GM13977 (cell line): ENCODE data around the gene SLIT3.

ENCODE experiments used
- DNase-seq: peaks from one replicate; pipeline ENCODE4 v3.0.0; 2012; ENCODE audit warnings: low spot score
- in situ Hi-C: fragments of 300-500 bp; cut with MboI; formaldehyde crosslinking; loops from one replicate; pipeline ENCODE4 v1.12.0; 2022; ENCODE audit warnings: low sequenced_read_pairs, low pct_unique_long_range_greater_than_20kb, mixed read lengths, inconsistent platforms; ENCODE audit not compliant: unreplicated experiment
- TF ChIP-seq, protein P1 (sequence below): IDR thresholded peaks from 2 replicates; pipeline ENCODE4 v1.5.1; 2012; ENCODE audit warnings: mild to moderate bottlenecking, control low read depth; ENCODE audit not compliant: insufficient read depth; ENCODE audit errors: extremely low read depth, missing control alignments

SLIT3 gene

DNA sequence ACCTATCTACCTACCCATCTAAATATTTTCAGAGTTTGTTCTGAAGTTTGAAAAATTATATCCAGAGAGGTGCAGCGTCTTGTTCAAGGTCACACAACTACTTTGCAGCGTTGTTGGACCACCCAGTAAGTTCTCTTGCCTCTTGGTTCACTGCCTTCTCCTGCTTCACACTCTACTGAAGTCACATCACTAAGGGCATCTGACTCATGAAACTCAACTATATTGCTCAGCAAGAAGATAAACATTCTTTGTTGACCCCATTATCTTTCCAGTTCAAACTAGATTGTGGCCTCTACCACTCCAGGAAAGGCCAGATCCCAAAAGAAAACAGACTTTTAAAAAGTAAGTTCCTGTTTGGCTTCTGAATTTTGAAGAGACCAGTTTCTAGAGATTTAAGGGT, 326.9 kb downstream of the SLIT3 start:
- no peak for DNase-seq

DNA sequence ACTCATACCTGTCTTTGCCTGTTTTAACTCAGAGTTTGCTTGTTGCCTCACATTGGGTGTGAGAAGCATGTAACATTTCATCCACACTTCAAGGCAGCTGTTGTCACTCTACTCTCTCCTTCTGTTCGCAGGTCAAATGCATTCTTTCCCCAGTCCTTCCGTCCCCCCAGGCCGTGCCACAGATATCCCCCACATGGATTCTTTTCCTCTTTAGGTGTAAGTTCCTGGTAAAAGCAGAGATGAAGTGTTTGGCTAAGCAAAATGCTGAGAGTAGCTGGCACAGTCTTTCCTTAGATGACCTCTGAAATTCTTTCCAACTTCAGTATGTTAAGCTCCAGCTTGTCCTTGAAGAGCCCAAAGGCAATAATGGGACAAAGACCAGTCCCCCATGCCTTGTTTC, 328.2 kb downstream of the SLIT3 start:
- in situ Hi-C loops, result no loop called here

More for the DNA sequence above, 326.9 kb downstream of the SLIT3 start:
- TF ChIP-seq, protein P1, sequence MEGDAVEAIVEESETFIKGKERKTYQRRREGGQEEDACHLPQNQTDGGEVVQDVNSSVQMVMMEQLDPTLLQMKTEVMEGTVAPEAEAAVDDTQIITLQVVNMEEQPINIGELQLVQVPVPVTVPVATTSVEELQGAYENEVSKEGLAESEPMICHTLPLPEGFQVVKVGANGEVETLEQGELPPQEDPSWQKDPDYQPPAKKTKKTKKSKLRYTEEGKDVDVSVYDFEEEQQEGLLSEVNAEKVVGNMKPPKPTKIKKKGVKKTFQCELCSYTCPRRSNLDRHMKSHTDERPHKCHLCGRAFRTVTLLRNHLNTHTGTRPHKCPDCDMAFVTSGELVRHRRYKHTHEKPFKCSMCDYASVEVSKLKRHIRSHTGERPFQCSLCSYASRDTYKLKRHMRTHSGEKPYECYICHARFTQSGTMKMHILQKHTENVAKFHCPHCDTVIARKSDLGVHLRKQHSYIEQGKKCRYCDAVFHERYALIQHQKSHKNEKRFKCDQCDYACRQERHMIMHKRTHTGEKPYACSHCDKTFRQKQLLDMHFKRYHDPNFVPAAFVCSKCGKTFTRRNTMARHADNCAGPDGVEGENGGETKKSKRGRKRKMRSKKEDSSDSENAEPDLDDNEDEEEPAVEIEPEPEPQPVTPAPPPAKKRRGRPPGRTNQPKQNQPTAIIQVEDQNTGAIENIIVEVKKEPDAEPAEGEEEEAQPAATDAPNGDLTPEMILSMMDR, result no peak
- in situ Hi-C loops, result no loop called here

DNA sequence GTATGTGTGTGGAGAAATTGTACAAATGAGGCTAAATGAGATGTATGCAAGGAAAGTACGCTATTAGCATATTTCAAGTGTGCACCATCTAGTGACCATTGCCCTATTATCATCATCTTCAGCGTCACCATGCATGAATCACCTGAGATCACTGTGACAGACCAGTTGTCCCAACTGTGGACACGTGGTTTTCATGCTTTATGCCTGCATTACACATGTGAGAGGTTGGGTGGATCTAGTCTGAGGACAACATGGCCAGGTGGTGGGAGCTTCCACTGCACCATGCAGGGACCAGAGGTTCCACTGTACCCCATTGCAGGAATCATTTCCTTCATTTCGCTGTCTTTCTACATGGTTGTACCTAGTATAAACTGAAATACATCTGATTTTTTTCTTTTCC, 329.8 kb downstream of the SLIT3 start:
- DNase-seq, result no peak
- in situ Hi-C loops, result no loop called here
- TF ChIP-seq, protein P1, result no peak

More for the DNA sequence above, 328.2 kb downstream of the SLIT3 start:
- no peak for DNase-seq
- TF ChIP-seq, protein P1, result no peak

DNA sequence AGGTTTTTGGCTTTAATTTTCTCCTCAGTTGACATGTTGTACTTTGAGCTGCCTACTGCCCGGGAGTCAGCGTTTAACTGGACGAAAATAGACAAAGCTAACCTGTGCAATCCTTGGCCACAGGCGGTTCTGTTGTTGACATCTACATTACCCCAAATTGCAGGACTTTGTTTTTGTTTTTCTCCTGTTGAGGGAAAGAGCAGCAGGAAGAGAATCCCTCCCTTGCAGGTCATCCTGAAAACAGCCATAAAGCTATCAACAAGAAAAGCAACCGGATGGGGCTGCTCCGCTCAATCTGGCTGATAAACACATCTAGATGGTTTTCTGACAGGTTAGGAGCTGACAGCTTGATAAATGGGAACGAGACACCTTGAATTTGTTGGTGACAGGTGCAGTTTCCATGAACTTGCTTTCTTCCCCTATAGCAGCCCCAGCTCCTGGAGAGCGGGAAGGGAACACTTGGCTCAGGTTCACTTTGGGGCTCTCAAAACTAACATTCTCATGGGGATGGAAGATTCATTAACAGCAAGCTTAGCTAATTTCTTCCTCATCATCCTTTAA, 331.5 kb downstream of the SLIT3 start:
- in situ Hi-C loops, result no loop called here
- TF ChIP-seq, protein P1, result no peak
- no peak for DNase-seq

DNA sequence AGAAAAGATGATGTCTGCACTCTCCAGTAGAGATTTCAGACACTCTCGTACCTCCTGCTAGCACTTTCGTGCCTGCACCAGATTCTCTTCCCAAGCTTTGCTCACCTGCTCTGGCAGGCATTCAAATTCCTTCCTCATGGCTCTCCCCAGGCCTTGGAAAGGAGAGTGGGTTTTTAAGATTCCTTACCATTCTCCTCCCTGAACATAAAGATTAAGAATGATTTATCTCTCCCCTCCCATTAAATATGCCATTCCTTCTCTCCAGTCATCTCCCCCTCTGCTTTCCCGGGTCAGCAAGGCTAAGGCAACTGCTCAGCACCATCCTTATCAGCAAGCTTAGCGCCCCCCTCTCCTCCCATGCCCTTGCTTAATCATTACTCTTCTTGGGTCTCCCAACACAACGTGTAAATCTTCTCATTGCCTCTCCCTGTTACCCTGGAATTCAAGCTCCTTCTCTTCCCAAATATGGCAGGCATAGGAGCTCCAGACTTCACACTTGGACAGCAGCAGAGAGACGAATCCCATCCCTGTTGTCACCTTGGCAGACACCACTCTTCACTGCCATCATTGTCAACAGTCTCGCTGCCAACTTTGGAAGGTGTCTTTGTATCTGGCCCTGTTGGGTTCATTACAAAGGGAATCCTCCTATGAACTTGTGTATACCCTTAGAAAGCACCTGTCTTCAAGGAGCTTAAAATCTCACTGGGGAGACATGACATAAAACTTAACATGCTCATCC, 332.9 kb downstream of the SLIT3 start:
- TF ChIP-seq, protein P1, result no peak
- no peak for DNase-seq
- in situ Hi-C loops, result no loop called here

DNA sequence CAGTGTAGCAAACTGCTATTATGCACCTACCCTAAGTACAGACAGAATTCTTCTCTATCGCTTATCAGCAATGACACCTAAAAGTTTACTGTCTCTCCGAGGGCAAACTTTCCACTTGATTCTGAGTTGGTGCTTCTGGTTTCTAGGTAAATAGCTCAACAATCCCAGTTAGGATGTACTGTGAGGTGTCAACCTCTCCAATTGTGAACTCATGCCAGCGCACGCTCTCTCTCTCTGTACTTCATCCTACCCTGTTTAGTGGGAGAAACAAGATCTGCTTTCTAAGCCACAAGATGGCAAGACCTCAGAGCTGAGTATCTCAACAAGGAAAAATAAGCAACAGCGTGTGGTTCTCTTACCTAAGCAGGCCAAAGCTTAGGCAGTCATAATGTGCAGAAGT, 335.3 kb downstream of the SLIT3 start:
- in situ Hi-C loops, result no loop called here
- DNase-seq, result no peak
- TF ChIP-seq, protein P1, result no peak
